Measurements from ENCODE around the gene CA10. TPM values are rescaled to one million over a fixed set of nuclear protein-coding genes. Genes with fewer than 3 reads are reported as not detected.

Gene CA10
- not detected for polyA plus RNA-seq

- no peak within 1 kb of the TSS for H3K27ac Mint-ChIP-seq
- H3K27me3 Mint-ChIP-seq (ENCODE audit: low read depth in 3 of 3): peaks cover 12 to 20% (median 18%) of the 10 kb centered on the region in 3 donors
- peaks cover 0 to 4% (median 0%) of the 10 kb centered on the region in 3 donors for H3K36me3 Mint-ChIP-seq
- no peak within 1 kb of the TSS for H3K4me3 Mint-ChIP-seq
- peaks cover 11 to 37% (median 18%) of the 10 kb centered on the region in 6 donors for H3K9me3 Mint-ChIP-seq
- no peaks in the 10 kb centered on the region for H3K4me1 Mint-ChIP-seq
- DNase-seq: no peak
These were observed at the start of gene CA10 for GRCh38 chr17:52158450-52159042. Gene CA10, minus strand, starts transcription at chr17:52158714.

GRCh38 chr17:52207796-52208195 lies 49.3 kb upstream of the CA10 start:
- Mint-ChIP-seq H3K27ac (no peak overlapping the region), H3K4me1 (no peaks in the 10 kb centered on the region), H3K9me3 (peaks cover 0 to 15% (median 3%) of the 10 kb centered on the region in 6 donors), H3K27me3 (ENCODE audit: low read depth in 3 of 3) (peaks cover 0 to 1% (median 0%) of the 10 kb centered on the region in 3 donors), H3K36me3 (no peaks in the 10 kb centered on the region), H3K4me3 (no peak overlapping the region)
- DNase-seq: no peak

- peaks cover 0 to 1% (median 0%) of the 10 kb centered on the region in 3 donors for H3K27me3 Mint-ChIP-seq (ENCODE audit: low read depth in 3 of 3)
- no peak overlapping the region for H3K27ac Mint-ChIP-seq
- no peaks in the 10 kb centered on the region for H3K36me3 Mint-ChIP-seq
- H3K9me3 Mint-ChIP-seq: peaks cover 0 to 22% (median 5%) of the 10 kb centered on the region in 6 donors
- no peaks in the 10 kb centered on the region for H3K4me1 Mint-ChIP-seq
- DNase-seq: no peak
- H3K4me3 Mint-ChIP-seq: no peak overlapping the region
These were observed 44.1 kb upstream of the CA10 start for GRCh38 chr17:52202520-52203080.

GRCh38 chr17:52201767-52202519 lies 43.4 kb upstream of the CA10 start:
- Mint-ChIP-seq H3K27ac (no peak overlapping the region), H3K9me3 (peaks cover 0 to 28% (median 4%) of the 10 kb centered on the region in 6 donors), H3K4me3 (no peak overlapping the region), H3K4me1 (no peaks in the 10 kb centered on the region), H3K27me3 (ENCODE audit: low read depth in 3 of 3) (peaks cover 0 to 1% (median 0%) of the 10 kb centered on the region in 3 donors), H3K36me3 (no peaks in the 10 kb centered on the region)
- DNase-seq: no peak

- H3K27me3 Mint-ChIP-seq (ENCODE audit: low read depth in 3 of 3): no peaks in the 10 kb centered on the region
- H3K9me3 Mint-ChIP-seq: peaks cover 0 to 11% (median 4%) of the 10 kb centered on the region in 6 donors
- no peaks in the 10 kb centered on the region for H3K4me1 Mint-ChIP-seq
- DNase-seq: no peak
- H3K4me3 Mint-ChIP-seq: no peak overlapping the region
- no peak overlapping the region for H3K27ac Mint-ChIP-seq
- no peaks in the 10 kb centered on the region for H3K36me3 Mint-ChIP-seq
These were observed 33.0 kb upstream of the CA10 start for GRCh38 chr17:52191491-52191890.

- peaks cover 0 to 2% (median 0%) of the 10 kb centered on the region in 3 donors for H3K27me3 Mint-ChIP-seq (ENCODE audit: low read depth in 3 of 3)
- DNase-seq: no peak
- H3K4me3 Mint-ChIP-seq: no peak overlapping the region
- no peaks in the 10 kb centered on the region for H3K36me3 Mint-ChIP-seq
- no peak overlapping the region for H3K27ac Mint-ChIP-seq
- no peaks in the 10 kb centered on the region for H3K4me1 Mint-ChIP-seq
- H3K9me3 Mint-ChIP-seq: peaks cover 0 to 26% (median 11%) of the 10 kb centered on the region in 6 donors
These were observed 23.3 kb upstream of the CA10 start for GRCh38 chr17:52181782-52182181.

- no peaks in the 10 kb centered on the region for H3K4me1 Mint-ChIP-seq
- H3K36me3 Mint-ChIP-seq: no peaks in the 10 kb centered on the region
These were observed 19.5 kb upstream of the CA10 start for GRCh38 chr17:52178012-52178411.

GRCh38 chr17:52170963-52171572 lies 12.6 kb upstream of the CA10 start:
- no peak for DNase-seq
- no peaks in the 10 kb centered on the region for H3K36me3 Mint-ChIP-seq
- H3K4me3 Mint-ChIP-seq: no peak overlapping the region
- no peaks in the 10 kb centered on the region for H3K4me1 Mint-ChIP-seq
- H3K27me3 Mint-ChIP-seq (ENCODE audit: low read depth in 3 of 3): peaks cover 0 to 2% (median 0%) of the 10 kb centered on the region in 3 donors
- H3K9me3 Mint-ChIP-seq: peaks cover 0 to 4% (median 0%) of the 10 kb centered on the region in 6 donors
- H3K27ac Mint-ChIP-seq: no peak overlapping the region

More at GRCh38 chr17:52178012-52178411, 19.5 kb upstream of the CA10 start:
- H3K9me3 Mint-ChIP-seq: peaks cover 0 to 17% (median 4%) of the 10 kb centered on the region in 6 donors
- peaks cover 0 to 1% (median 0%) of the 10 kb centered on the region in 3 donors for H3K27me3 Mint-ChIP-seq (ENCODE audit: low read depth in 3 of 3)
- no peak overlapping the region for H3K4me3 Mint-ChIP-seq
- no peak for DNase-seq
- H3K27ac Mint-ChIP-seq: no peak overlapping the region

- peaks cover 12 to 20% (median 18%) of the 10 kb centered on the region in 3 donors for H3K27me3 Mint-ChIP-seq (ENCODE audit: low read depth in 3 of 3)
- H3K4me1 Mint-ChIP-seq: no peaks in the 10 kb centered on the region
- peaks cover 0 to 4% (median 0%) of the 10 kb centered on the region in 3 donors for H3K36me3 Mint-ChIP-seq
- no peak overlapping the region for H3K4me3 Mint-ChIP-seq
- H3K9me3 Mint-ChIP-seq: peaks cover 11 to 37% (median 20%) of the 10 kb centered on the region in 6 donors
- DNase-seq: no peak
- no peak overlapping the region for H3K27ac Mint-ChIP-seq
These were observed 1.6 kb upstream of the CA10 start for GRCh38 chr17:52160136-52160567.

GRCh38 chr17:52159246-52160135 lies 977 bp upstream of the CA10 start:
- H3K9me3 Mint-ChIP-seq: peaks cover 11 to 37% (median 20%) of the 10 kb centered on the region in 6 donors
- no peak overlapping the region for H3K27ac Mint-ChIP-seq
- H3K4me3 Mint-ChIP-seq: no peak overlapping the region
- no peak for DNase-seq
- H3K4me1 Mint-ChIP-seq: no peaks in the 10 kb centered on the region
- H3K27me3 Mint-ChIP-seq (ENCODE audit: low read depth in 3 of 3): peaks cover 12 to 20% (median 18%) of the 10 kb centered on the region in 3 donors
- peaks cover 0 to 4% (median 0%) of the 10 kb centered on the region in 3 donors for H3K36me3 Mint-ChIP-seq

GRCh38 chr17:52157603-52158449 lies 688 bp downstream of the CA10 start:
- Mint-ChIP-seq H3K27me3 (ENCODE audit: low read depth in 3 of 3) (peaks cover 12 to 20% (median 18%) of the 10 kb centered on the region in 3 donors), H3K27ac (no peak overlapping the region), H3K9me3 (peaks cover 11 to 36% (median 18%) of the 10 kb centered on the region in 6 donors), H3K4me1 (no peaks in the 10 kb centered on the region), H3K4me3 (no peak overlapping the region), H3K36me3 (peaks cover 0 to 4% (median 0%) of the 10 kb centered on the region in 3 donors)
- DNase-seq: no peak

Measured in immature natural killer cell (primary cell).